ENCODE results near the gene BEND2.

DNA sequence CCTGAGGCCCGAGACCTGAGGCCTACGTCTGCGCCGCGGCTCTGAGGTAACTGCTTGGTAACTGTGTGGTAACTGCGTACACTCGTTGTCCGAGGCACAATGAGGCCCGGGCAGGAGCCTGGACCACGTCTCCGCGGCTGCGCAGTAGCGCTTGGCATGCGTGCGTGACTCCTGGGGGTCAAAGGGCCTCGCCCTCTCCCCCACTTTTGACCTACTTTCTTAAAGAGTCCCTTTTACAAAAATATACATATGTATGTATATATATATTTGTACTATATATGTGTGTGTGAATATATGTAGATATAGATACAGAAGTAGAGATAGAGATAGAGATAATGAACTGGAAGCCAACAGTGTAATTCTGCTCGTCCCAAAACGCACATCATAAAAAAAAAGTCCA is at the start of gene BEND2:
- TF ChIP-seq ZNF384 (IDR thresholded peaks at IDR 0.05) (no peak), SP1 (IDR thresholded peaks at IDR 0.05) (no peak), LEF1 (IDR thresholded peaks at IDR 0.05; ENCODE audit: borderline replicate concordance) (no peak), CTBP1 (IDR thresholded peaks at IDR 0.05; ENCODE audit: borderline replicate concordance) (no peak)
- TF ChIP-seq, protein P1, sequence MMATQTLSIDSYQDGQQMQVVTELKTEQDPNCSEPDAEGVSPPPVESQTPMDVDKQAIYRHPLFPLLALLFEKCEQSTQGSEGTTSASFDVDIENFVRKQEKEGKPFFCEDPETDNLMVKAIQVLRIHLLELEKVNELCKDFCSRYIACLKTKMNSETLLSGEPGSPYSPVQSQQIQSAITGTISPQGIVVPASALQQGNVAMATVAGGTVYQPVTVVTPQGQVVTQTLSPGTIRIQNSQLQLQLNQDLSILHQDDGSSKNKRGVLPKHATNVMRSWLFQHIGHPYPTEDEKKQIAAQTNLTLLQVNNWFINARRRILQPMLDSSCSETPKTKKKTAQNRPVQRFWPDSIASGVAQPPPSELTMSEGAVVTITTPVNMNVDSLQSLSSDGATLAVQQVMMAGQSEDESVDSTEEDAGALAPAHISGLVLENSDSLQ (IDR thresholded peaks at IDR 0.05): no peak
